Esophagus mucosa (tissue), 1 donor: ENCODE measurements around the gene GDI1. TPM values are rescaled to one million over a fixed set of nuclear protein-coding genes. Genes with fewer than 3 reads are reported as not detected.

ENCODE experiments used
- ATAC-seq: fragments of 200-7000 bp; cut with Tn5 transposase; one replicate; pipeline ENCODE4 v1.9.1; 2020
- total RNA-seq: library from RNA; stranded (reverse); gene quantifications from one replicate; pipeline ENCODE4 v1.2.4, GENCODE V29; 2023
- donor health status: DM: yes; HTN: yes; CAD: no.

Gene GDI1
- total RNA-seq, 1 donor from 2014 or later: 33.8 TPM

DNA sequence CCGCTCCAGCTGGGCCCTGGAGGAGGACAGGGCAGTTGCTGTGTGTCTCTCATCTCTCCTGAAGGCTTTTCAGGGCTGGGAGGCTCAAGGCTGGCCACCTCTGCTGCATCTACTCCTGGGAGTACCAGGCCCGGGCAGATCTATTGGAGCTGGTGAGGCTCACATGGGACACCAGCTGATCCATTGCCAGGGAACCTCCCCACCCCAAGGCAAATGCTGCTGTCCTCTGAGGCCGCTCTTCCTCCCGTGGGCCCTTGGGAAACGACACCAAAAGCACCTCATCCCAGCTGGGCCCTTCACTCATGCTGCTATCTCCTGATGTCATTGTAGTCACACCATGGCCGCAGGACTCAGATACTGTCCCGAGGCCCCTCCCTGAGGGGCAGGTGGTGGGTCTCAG is 45.8 kb downstream of the GDI1 start:
- no peak for ATAC-seq

DNA sequence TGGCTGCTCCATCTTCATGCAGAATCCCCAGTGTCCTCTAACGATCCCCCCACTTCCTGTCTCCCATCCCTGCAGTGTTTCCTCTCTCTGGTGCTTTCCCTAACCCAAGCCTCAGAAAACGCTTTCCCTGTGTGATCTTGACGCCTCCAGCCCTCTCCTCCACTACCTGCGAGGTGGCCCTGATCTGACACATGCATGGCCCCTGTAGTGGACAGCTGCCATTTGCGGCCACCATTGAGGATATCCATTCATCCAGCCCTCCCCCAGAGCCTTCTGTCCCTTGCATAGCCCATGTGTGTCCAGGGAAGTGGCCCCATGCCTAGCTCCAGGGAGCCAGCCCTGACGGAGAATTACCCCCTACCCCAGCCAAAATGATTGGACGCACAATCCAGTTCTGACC is 46.4 kb downstream of the GDI1 start:
- no peak for ATAC-seq

DNA sequence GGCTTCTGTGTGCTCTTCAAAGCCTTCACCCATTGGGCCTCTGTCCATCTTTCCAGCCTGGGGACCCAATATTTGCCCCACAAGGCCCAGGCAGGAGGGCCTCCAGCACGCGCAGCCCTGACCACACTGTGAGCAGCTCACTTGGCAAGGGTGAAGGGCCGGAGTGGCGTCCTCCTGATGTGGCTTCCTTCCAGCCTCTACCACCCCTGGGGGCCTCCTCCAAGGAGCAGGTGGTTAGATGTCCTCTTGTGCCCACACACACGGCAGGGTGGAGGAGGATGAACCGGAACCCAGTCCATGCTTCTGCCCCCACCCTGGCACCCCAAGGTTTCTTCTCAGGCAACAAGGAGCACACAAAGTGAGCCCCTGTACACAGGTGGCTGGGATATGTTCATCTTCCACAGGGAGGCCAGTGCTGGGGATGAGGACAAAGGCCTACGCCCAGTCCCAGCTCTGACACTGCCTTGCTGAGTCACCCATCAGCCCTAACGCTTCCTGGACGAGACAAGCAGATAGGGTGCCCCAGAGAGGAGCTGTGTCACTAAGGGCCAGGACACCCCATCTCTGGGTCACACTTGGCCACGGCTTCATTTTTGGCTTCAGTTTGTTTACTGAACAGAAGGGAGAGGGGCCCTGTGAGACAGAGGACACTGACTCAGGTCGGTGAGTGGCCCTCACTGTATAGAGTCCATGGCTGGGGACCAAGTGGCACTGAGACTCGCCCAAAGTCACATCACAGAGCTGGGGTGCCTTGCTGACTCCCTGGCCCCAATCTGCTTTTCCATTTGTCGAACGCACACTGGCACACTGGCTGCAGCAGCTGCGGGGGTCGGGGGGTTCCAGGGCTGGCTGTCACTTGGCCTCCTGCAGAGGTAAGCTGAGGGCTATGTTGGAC is 47.5 kb downstream of the GDI1 start:
- ATAC-seq: peak; percentile 68

DNA sequence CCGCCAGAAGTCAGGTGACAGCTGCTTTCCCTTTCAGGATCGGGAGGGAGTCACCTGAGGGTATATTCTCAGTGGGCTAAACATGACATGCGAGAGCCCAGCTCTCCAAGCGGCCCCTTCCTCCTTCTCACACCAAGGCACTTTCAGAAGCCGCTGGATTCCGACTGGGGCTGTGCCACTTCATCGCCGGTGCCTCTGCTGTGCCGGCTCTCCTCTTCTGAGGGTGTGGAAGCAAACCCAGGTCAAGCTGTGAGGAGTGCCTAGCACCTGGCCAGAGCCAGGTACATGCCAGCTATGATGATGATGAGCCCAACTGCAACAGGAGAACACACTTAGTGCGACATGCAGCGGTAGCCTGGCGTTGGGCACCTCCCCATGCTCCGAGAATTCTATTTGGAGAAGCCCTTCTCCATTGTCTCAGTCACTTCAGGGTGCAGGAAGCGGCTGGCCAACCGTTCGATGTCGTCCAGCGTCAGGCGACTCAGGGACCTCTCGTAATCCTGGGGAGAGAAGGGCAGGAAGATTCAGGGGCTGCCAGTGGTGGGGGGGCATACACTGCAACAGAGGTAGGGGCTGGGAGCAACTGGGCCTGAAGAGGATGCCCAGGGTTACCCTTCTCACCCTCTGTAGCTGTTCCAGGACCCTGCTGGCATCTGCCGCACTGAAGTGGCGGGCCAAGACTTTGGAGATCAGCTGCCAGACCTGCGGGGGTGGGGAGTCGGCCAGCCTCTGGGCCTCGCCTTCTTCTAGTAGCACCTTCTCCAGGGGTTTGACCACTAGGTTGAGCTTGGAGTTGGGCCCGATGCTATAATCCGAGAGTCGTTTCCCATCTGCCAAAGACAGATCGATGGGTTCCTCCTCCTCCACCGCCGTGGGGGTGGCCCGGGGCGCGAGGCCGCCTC is 48.4 kb downstream of the GDI1 start:
- no peak for ATAC-seq

DNA sequence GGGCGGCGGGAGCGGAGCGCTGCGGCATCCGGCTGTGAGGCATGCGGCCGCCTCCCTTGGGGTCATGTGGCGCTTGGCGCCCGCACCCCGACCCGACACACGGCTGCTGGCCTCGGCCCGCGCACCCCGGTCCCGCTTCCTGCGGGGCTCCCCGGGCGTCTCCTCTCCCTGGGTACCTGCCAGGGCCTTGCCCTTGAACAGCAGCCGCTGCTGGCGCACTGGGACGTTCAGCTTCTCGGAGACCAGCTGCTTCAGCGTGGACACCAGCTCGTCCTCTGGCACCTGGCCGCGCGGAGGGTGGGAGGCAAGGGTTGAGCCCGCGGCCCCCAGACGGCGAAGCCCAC is 49.1 kb downstream of the GDI1 start:
- no peak for ATAC-seq

DNA sequence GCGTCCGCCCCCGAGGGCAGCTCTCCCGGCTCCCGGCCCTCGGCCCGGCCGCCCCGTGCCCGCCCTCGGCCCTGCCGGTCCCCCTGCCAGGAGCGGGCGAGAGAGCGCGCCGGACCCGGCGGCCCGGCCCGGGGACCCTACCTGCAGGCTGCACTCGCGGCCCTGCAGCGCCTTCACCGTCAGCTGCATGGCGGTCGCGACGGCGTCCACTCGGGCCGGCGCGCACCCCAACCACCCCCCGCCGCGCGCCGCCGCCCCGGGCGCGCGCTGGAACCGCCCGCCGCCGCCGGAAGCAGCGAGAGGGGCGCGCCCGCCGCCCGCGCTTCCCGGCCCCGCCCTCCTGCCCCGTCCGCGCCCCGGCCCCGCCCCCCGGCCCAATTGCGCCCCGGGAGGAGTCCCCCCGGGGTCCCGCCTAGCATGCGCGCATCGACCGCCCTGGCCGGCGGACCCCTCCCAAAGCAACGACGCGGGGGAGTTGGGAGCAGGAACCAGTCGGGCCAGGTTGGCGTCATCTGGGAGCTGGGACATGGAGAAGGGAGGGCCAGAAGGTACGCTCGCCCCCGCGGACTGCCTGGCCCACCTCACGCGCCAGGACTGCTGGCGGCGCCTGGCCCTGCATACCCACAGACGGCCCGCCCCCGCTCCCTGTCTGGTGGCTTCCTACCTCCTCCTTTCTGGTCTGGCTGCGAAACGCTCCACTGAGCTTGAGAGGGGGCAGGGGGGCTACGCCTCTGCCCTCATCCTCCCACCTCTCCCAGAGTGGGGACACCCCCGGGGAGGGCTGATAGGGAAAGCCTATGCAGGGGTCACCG is 49.6 kb downstream of the GDI1 start, which contains the start of gene UBL4A:
TSS of gene UBL4A (minus strand) at position 220 of the 812 bp plus-strand sequence. CDS start at position 189, 31 bp downstream.
- ATAC-seq: peak; percentile 35

DNA sequence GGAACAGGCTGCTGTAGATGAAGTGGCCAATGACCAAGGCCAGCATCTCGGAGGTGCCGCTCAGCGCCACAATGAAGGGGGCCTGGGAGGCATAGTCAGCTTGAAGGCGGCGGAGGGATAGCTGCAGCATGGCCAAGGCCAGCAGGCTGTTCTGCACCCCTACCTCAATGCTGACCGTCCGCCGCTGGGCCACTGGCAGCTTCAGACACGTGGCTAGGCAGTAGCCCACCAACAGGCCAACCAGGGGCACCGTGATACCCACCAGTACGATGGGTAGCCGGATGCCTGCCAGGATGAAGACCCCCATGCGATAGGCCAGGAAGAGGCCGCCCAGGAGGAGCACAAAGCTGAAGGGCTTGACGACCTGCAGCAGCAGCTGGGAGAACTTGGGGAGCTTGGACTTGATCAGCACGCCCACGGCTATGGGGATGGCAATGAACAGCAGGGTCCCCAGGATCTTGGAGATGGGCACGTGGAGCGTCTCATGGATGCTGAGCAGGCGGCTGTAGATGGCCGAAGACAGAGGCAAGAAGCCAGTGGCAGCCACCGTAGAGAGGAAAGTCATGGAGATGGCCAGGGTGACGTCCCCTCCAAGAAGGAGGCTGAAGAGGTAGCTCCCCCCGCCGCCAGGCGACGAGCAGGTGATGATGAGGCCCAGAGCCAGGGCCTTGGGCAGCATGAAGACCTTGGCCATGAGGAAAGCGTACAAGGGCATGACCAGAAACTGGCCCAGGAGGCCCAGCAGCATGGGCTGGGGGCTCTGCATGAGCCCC is 50.8 kb downstream of the GDI1 start:
- ATAC-seq: no peak

DNA sequence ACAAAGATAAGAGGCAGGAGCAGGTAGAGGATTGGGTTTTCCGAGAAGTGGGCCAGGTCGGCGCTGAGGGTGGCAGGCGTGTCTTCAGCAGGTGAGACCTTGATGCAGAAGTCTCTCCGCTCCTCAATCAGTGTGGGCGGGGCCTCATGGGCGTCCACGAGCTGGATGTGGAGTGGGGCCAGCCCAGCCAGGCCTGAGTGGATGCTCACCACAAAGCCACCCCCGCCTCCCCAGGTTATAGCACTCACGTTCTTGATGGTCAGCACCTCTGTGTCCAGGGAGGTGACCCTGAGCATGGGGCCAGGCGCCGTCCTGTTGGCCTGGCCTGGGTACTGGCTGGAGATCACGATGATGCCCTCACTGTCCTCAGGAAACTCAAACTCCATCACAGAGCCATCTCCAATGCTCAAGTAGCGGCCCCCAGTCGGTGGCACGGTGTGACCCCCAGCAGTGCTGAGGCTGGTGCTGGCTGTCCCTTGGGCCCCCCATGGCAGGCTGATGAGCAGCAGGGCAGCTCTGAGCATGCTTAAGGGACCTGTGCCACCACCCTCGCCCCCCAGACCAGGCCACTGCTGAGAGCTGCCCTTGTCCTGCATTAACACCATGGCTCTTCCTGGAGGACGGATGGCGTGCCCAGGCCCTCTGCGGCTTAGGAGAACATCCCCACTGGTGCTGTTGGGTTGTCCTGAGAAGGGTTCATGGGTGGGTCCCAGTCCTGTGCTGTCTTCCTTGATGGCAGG is 51.6 kb downstream of the GDI1 start:
- no peak for ATAC-seq

DNA sequence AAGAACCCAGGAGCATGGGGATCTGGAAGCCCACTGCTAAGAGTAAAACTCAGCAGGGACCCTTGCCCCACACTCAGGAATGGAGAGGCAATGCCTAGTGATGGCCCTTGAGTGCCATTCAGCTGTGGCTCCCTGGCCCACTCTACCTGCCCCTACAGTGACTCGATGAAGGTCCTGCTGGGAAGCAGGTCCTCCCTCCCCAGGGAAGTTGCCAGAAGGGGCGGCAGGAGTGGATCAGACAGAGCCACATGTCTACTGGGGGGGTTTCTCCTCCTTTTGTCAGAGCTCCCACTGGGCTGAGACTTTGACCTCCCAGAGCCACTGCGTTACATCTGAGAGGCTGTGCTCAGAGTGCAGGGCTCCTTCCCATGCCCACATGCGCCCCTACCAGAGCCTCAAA is 52.2 kb downstream of the GDI1 start:
- ATAC-seq: no peak

DNA sequence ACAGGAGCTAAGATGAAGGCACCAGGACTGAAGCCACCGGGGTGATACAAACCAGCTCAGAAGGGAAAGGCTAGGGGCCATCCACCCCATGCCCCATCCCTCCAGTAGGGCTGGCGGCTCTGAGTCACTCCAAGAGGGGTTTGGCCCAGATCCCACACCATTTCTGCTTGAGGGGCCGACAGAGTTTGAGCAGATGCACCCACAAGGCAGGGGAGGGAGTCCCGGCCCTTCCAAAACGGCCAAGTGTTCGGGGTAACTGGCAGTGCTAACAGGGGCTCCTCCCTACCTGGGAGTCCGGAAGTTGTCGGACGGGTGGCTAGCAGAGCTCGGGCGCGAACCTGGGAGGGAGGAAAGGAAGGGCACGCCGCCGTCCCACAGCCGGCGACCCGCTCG is 53.1 kb downstream of the GDI1 start:
- peak; percentile 14 for ATAC-seq

DNA sequence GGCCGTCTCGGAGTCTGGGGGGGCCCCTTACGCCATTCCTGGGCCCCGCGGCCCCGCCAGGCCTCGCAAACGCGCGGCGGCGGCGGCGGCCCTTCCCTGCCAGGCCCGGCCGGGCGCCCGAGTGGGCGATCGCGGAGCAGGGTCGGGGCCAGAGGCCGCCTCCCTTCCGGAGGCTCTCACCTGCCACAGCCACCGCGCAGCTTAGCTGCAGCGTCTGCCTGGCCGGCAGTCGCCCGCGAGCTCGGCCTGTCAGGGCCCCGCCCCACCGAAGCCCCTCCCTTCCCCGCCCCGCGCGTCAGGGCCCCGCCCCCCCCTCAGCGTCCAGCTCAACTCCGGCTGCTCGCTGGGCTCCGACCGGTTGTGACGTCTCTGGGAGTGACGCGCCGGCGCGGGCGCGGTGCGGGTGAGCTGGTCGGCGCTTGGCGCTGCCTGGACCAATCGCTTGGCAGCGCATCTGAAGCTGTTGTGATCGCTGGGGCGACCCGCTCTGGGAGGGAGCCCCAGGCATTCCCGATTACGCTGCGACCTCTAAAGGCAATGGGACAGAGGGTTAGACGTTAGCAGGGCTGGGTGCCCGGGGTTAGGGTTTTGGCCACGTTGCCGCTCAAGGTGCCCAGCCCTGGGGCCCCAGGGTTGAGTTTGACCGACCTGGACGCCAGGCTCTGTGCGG is 53.6 kb downstream of the GDI1 start, which contains the start of gene SLC10A3:
TSS of gene SLC10A3 (minus strand) at position 216 of the 670 bp plus-strand sequence. CDS start 1,689 bp downstream, outside the sequence.
- peak; percentile 90 for ATAC-seq

Other genes starting within 250 kb of the GDI1 start
- gene OPN1MW2, start 217.4 kb upstream of the GDI1 start, total RNA-seq: not detected
- not detected for gene OPN1MW3, start 179.6 kb upstream of the GDI1 start, total RNA-seq
- not detected for gene TEX28, start 142.0 kb upstream of the GDI1 start, total RNA-seq
- gene TKTL1, start 141.4 kb upstream of the GDI1 start, total RNA-seq: not detected
- gene FLNA, start 62.5 kb upstream of the GDI1 start, total RNA-seq: 417 TPM
- gene EMD, start 57.9 kb upstream of the GDI1 start, total RNA-seq: 49.3 TPM
- 2,565 TPM for gene RPL10, start 38.8 kb upstream of the GDI1 start, total RNA-seq
- 22.8 TPM for gene DNASE1L1, start 27.9 kb upstream of the GDI1 start, total RNA-seq
- 18.1 TPM for gene TAFAZZIN, start 25.6 kb upstream of the GDI1 start, total RNA-seq
- 63.2 TPM for gene ATP6AP1, start 8.5 kb upstream of the GDI1 start, total RNA-seq
- gene FAM50A, start 7.0 kb downstream of the GDI1 start, total RNA-seq: 17.9 TPM
- gene PLXNA3, start 21.1 kb downstream of the GDI1 start, total RNA-seq: 7.1 TPM
- gene LAGE3, start 42.1 kb downstream of the GDI1 start, total RNA-seq: 15.1 TPM
- gene UBL4A, start 49.5 kb downstream of the GDI1 start, total RNA-seq: 32.3 TPM
- 20.6 TPM for gene SLC10A3, start 53.5 kb downstream of the GDI1 start, total RNA-seq
- gene FAM3A, start 79.1 kb downstream of the GDI1 start, total RNA-seq: 40.6 TPM
- gene G6PD, start 109.7 kb downstream of the GDI1 start, total RNA-seq: 75.4 TPM
- 16.1 TPM for gene IKBKG, start 110.5 kb downstream of the GDI1 start, total RNA-seq
- not detected for gene CTAG1A, start 148.0 kb downstream of the GDI1 start, total RNA-seq
- not detected for gene CTAG1B, start 182.1 kb downstream of the GDI1 start, total RNA-seq
- not detected for gene CTAG2, start 216.4 kb downstream of the GDI1 start, total RNA-seq